Activated CD4-positive, alpha-beta T cell treated with anti-CD3 and anti-CD28 coated beads, Interleukin-2, amount 50 U/mL, for 1 hour (primary cell): ENCODE measurements around the gene ZFP92.

Source experiments
- DNase-seq: peaks from one replicate; pipeline ENCODE4 v3.0.0-alpha.2; 2020

Gene ZFP92

DNA sequence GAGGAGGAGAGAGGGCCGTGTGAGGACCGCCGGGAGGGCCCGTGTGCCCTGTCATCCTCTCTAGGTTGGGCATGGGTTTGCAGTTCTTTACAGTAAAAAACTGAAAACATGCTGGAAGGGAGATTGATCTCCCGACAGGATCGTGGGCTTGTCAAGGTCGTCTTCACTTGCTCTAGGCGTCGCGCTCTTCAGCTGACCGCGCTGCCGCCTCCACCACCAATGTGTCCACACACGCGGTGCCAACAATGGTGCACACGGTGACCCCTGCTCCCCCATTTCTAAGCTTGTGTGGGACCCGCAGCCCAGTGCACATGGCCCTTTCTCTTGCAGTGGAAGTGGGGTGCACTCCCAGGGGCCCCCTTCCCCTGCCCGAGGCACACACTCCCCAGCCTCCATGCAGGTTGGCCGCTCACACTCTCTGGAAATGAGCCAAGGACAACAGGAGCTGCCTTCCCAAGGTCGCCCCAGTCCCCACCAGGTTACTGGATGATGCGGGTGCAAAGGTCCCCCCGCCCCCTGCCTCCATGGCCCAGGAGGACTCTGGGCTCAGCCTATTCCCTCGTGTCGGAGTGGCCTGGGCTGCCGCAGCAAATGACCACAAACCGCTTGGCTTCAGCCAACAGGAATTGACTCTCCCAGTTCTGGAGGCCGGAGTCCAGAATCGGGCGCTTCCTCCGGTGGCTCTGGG lies 1.7 kb upstream of the ZFP92 start:
- DNase-seq: no peak

- no peak for DNase-seq
Observed at GRCh38 chrX:153410373-153410772, 899 bp upstream of the ZFP92 start.

DNA sequence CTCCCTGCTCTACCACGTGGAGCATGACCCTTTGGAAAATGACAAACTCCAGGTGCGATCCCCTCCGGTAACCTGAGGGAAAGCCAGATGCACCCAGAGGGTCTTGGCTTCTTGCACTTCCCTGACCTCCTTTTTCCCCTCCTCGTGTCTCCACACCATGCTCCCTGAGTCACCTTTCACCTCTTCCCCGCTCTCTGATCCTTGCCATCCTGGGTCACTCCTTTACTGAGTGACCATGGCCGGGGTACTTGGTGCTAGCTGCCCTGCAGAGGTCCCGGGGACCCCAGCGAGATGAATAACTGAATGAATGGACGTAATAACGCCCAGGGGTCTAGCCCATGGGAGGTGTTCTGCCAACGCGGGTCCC lies 401 bp upstream of the ZFP92 start:
- no peak for DNase-seq

- DNase-seq: no peak
Observed at GRCh38 chrX:153411988-153412574, 809 bp downstream of the ZFP92 start.

GRCh38 chrX:153412746-153413720 lies 1.8 kb downstream of the ZFP92 start:
- DNase-seq: no peak

- DNase-seq: no peak
Observed at GRCh38 chrX:153413731-153414130, 2.5 kb downstream of the ZFP92 start.

- DNase-seq: no peak
Observed at GRCh38 chrX:153414856-153415510, 3.7 kb downstream of the ZFP92 start.

GRCh38 chrX:153416781-153417450 lies 5.6 kb downstream of the ZFP92 start:
- DNase-seq: no peak

GRCh38 chrX:153417637-153418036 lies 6.4 kb downstream of the ZFP92 start:
- DNase-seq: no peak

DNA sequence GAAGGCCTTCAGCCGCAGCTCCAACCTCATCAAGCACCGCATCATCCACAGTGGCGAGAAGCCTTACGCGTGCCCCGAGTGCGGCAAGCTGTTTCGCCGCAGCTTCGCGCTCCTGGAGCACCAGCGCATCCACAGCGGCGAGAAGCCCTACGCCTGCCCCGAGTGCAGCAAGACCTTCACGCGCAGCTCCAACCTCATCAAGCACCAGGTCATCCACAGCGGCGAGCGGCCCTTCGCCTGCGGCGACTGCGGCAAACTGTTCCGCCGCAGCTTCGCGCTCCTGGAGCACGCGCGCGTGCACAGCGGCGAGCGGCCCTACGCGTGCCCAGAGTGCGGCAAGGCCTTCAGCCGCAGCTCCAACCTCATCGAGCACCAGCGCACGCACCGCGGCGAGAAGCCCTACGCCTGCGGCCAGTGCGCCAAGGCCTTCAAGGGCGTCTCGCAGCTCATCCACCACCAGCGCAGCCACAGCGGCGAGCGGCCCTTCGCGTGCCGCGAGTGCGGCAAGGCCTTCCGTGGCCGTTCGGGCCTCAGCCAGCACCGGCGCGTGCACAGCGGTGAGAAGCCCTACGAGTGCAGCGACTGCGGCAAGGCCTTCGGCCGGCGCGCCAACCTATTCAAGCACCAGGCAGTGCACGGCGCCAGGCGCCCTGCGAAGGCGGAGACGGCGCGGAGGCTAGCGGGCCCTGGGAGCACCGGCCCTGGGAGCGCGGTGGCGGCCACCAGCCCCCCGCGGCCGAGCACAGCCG lies 9.8 kb downstream of the ZFP92 start:
- no peak for DNase-seq

DNA sequence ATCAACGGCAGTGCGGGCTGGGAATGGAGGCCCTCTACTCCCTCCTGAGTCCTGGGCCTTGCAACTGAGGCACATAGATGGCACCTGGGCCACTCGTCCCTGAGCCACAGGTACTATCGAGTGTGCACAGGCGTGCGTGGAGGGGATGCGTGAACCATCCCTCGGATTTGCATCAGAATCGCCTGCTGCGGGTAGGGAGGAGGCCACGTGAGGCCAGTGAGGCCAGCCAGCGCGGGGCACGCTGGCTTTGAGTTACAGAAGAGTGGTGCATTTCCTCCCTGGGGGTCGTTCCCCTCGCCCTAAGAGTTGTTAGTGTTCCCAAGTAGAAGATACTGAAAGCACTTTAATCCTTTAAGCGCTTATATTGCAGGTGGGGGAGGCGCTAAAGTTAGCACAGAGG lies 10.6 kb downstream of the ZFP92 start:
- DNase-seq: no peak

DNA sequence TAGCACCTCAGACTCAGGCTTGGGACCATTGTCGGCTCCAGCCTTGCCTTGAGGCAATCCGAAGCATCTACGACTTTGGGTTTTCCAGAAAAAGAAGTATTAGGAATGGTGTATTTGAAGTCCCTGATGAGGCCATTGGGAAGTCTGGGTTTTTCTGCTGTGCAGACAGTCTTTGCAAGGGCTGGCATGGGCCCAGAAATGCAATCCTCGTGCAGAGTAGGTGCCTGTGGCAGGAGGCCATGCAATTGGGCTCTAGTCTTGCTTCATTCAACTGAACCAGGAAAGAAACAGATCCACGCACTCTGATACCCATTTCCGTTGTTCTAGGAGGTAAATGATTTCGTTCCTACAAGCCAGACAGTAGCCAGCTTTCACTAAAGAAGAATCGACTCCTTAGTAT lies 12.4 kb downstream of the ZFP92 start:
- no peak for DNase-seq

- no peak for DNase-seq
Observed at GRCh38 chrX:153426204-153426603, 14.9 kb downstream of the ZFP92 start.

DNA sequence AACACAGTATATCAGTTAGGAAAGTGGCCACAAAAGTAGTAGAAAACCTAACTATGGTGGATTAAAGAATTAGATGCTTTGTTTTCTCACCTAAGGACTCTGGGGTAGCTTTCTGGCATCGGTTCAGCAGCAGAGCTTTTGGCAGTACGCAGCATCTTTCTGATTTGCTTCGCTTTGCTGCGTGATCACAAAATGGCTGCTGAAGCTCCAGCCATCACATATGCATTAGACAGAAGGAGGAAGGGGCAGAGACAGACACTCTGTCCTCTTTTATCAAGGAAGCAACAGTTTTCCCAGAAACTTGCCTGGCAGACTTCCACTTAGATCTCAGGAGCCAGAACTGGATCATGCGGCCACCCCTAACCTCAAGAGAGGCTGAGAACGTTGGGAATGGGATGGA lies 19.5 kb downstream of the ZFP92 start:
- DNase-seq: no peak

- DNase-seq: no peak
Observed at GRCh38 chrX:153433161-153433680, 21.9 kb downstream of the ZFP92 start.

DNA sequence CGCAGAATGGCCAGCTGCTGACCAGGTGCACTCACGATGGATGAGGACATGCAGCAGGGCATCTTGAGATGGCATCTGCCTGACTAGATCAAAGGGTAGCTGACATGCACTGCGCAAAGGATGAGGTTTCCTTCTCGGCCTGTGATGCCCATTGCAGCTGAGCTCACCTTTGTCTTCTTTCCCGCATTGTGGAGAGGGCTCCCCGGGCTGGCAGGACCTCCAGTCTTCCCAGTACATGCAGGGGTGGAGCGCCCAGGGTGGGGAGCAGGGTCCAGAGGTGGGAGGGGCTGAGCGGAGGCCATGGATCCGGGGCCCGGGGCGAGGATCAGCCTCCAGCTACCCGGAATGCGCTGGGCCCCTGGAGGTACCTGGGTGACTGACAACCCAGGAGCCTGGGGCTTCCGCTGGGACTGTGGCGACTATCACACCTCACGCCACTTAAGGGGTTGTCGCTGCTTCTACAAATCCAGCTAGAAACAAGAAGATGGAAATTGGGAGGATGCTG lies 22.6 kb downstream of the ZFP92 start:
- DNase-seq: no peak

DNA sequence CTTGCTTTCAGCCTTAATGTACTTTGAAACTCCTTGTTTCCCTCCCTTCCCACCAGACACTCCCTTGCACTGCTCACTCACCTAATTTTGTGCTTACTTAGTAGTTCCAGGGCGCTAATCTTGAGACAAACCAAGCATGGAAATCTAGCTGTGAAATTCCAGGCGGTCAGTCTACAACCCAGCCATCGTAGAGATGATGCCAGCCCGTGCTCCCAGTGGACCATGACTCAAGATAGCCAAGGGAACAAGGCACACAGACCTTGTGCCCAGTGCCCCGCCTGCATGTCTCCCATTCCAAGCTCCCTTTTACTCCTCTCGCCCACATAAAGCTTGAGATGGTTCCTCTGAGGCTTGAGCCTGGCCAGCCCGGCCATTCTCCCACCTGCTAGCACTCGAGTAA lies 23.5 kb downstream of the ZFP92 start:
- DNase-seq: no peak

- no peak for DNase-seq
Observed at GRCh38 chrX:153435845-153436244, 24.6 kb downstream of the ZFP92 start.

DNA sequence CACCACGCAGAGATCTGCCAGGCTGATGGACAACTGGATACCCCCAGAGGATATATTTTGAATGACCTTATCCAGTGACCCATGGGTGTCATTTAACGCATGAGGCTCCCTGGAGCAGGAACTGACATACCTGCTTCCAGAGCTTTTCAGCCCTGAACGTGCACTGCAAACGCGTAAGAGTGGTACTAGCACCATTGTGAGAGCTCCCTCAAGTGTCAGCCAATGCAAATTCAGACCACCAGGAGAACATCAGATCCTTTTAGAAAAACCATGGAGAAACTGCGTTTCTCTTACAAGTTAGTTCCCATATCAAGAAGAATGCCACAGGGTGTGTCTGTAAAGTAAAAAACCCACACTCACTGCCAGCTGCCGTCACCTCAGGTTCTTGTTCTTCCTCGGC lies 27.3 kb downstream of the ZFP92 start:
- DNase-seq: no peak

GRCh38 chrX:153439977-153440376 lies 28.7 kb downstream of the ZFP92 start:
- DNase-seq: no peak

GRCh38 chrX:153440556-153441135 lies 29.4 kb downstream of the ZFP92 start:
- no peak for DNase-seq
